IMR-90 (cell line): ENCODE results near the gene TMEM101. TPM values are rescaled to one million over a fixed set of nuclear protein-coding genes. Genes with fewer than 3 reads are reported as not detected.

ENCODE experiments used
- ATAC-seq: fragments of 200-7000 bp; cut with Tn5 transposase; 2 replicates; pipeline ENCODE4 v1.9.1; 2020; ENCODE audit warnings: low read depth, mild to moderate bottlenecking, moderate library complexity
- BruUV-seq: library from RNA; stranded (reverse); fragments of 400-500 nt; replicated peaks from 2 replicates; lab custom pipeline; 2021; lab: Mats Ljungman, UMichigan
- CTCF ChIA-PET: fragments of 300-600 bp; formaldehyde crosslinking; extraction: SDS; loops from one replicate; lab custom pipeline; 2021; ENCODE audit warnings: antibody characterized with exemption; lab: Yijun Ruan, JAX
- POLR2A ChIA-PET: fragments of 300-600 bp; sonication (Branson Sonifier 250); formaldehyde crosslinking; loops from one replicate; lab custom pipeline; 2022; ENCODE audit warnings: antibody characterized with exemption; ENCODE audit not compliant: unreplicated experiment; lab: Charles Lee
- DNase-seq: peaks from one replicate; pipeline ENCODE4 v3.0.0; 2013
- H2AFZ ChIP-seq: replicated peaks from 2 replicates; pipeline ENCODE3; 2013; ENCODE audit warnings: low read length, mild to moderate bottlenecking; ENCODE audit not compliant: poor library complexity
- H2AK5ac ChIP-seq: 2 replicates; pipeline ENCODE4 v1.6.1; 2013; ENCODE audit warnings: low read depth, low read length, inconsistent platforms
- H2AK9ac ChIP-seq: replicated peaks from 2 replicates; pipeline ENCODE3; 2013; ENCODE audit warnings: mild to moderate bottlenecking, low read depth, low read length, moderate library complexity; ENCODE audit not compliant: poor library complexity
- H2BK120ac ChIP-seq: 2 replicates; pipeline ENCODE4 v1.6.1; 2013; ENCODE audit warnings: low read depth, low read length, inconsistent platforms
- H2BK15ac ChIP-seq: 3 replicates; pipeline ENCODE4 v1.6.1; 2013; ENCODE audit warnings: low read depth, low read length, inconsistent platforms
- H2BK20ac ChIP-seq: 2 replicates; pipeline ENCODE4 v1.6.1; 2013; ENCODE audit warnings: low read depth, mild to moderate bottlenecking, inconsistent platforms, low read length, moderate library complexity
- H2BK5ac ChIP-seq: 2 replicates; pipeline ENCODE4 v1.6.1; 2013; ENCODE audit warnings: mild to moderate bottlenecking, low read depth, low read length, inconsistent platforms; ENCODE audit not compliant: poor library complexity, severe bottlenecking
- H3K14ac ChIP-seq: replicated peaks from 2 replicates; pipeline ENCODE4 v1.6.1; 2013; ENCODE audit warnings: low read depth, low read length, inconsistent platforms
- H3K18ac ChIP-seq: 2 replicates; pipeline ENCODE4 v1.6.1; 2013; ENCODE audit warnings: low read depth, low read length, control low read depth
- H3K23ac ChIP-seq: 2 replicates; pipeline ENCODE4 v1.6.1; 2013; ENCODE audit warnings: low read depth, low read length, inconsistent platforms
- H3K27ac ChIP-seq: 2 replicates; pipeline ENCODE4 v1.5.1; 2013; ENCODE audit warnings: mild to moderate bottlenecking, control low read depth, low read length; ENCODE audit not compliant: insufficient read depth
- H3K27me3 ChIP-seq: 2 replicates; pipeline ENCODE4 v1.6.1; 2013; ENCODE audit warnings: low read length; ENCODE audit not compliant: control insufficient read depth, insufficient read depth
- H3K36me3 ChIP-seq: 2 replicates; pipeline ENCODE4 v1.6.1; 2013; ENCODE audit warnings: low read length, mixed read lengths; ENCODE audit not compliant: control insufficient read depth, insufficient read depth
- H3K4ac ChIP-seq: 2 replicates; pipeline ENCODE4 v1.6.1; 2013; ENCODE audit warnings: low read depth, low read length, inconsistent platforms
- H3K4me1 ChIP-seq: 2 replicates; pipeline ENCODE4 v1.6.1; 2013; ENCODE audit warnings: low read length, mixed read lengths; ENCODE audit not compliant: control insufficient read depth, insufficient read depth
- H3K4me2 ChIP-seq: 2 replicates; pipeline ENCODE4 v1.6.1; 2013; ENCODE audit warnings: low read depth, mild to moderate bottlenecking, control low read depth, low read length, moderate library complexity
- H3K4me3 ChIP-seq: 2 replicates; pipeline ENCODE4 v1.5.1; 2013; ENCODE audit warnings: low read depth, mild to moderate bottlenecking, control low read depth, low read length, moderate library complexity; ENCODE audit not compliant: insufficient read depth
- H3K56ac ChIP-seq: 2 replicates; pipeline ENCODE4 v1.6.1; 2013; ENCODE audit warnings: low read length, inconsistent platforms; ENCODE audit not compliant: insufficient read depth; ENCODE audit errors: extremely low read depth
- H3K79me1 ChIP-seq, 2 experiments: 2 replicates each; pipeline ENCODE4 v1.6.1; 2013; ENCODE audit warnings: low read length in 2 of 2, inconsistent platforms in 1 of 2, low read depth in 1 of 2
- H3K9ac ChIP-seq: 2 replicates; pipeline ENCODE4 v1.6.1; 2013; ENCODE audit warnings: low read depth, low read length, control low read depth
- H3K9me1 ChIP-seq: 2 replicates; pipeline ENCODE4 v1.6.1; 2013; ENCODE audit warnings: low read length, inconsistent platforms; ENCODE audit not compliant: insufficient read depth
- H3K9me3 ChIP-seq: 2 replicates; pipeline ENCODE4 v1.6.1; 2013; ENCODE audit warnings: low read length; ENCODE audit not compliant: control insufficient read depth, insufficient read depth
- H4K20me1 ChIP-seq: 2 replicates; pipeline ENCODE4 v1.6.1; 2013; ENCODE audit warnings: low read length, inconsistent platforms; ENCODE audit not compliant: insufficient read depth
- H4K5ac ChIP-seq: 2 replicates; pipeline ENCODE4 v1.6.1; 2013; ENCODE audit warnings: mild to moderate bottlenecking, low read depth, low read length, control low read depth
- H4K8ac ChIP-seq, 2 experiments: 2 replicates each; pipeline ENCODE4 v1.6.1; 2013; ENCODE audit warnings: low read depth in 2 of 2, low read length in 2 of 2, control low read depth in 1 of 2, inconsistent platforms in 1 of 2
- H4K91ac ChIP-seq: 2 replicates; pipeline ENCODE4 v1.6.1; 2013; ENCODE audit warnings: low read depth, low read length, inconsistent platforms; ENCODE audit not compliant: insufficient read depth
- BHLHE40 ChIP-seq: fragments of 150-350 bp; IDR thresholded peaks from 2 replicates; pipeline ENCODE4 v1.6.1; 2016; ENCODE audit warnings: mild to moderate bottlenecking, low read depth, low read length
- CEBPB ChIP-seq: IDR thresholded peaks from 2 replicates; pipeline ENCODE4 v1.6.1; 2012; ENCODE audit warnings: low read depth, low read length, improper control_type of control experiment
- CTCF ChIP-seq: conservative IDR thresholded peaks from 2 replicates; pipeline ENCODE4 v1.5.1; 2012; ENCODE audit warnings: mild to moderate bottlenecking, low read depth, low read length, improper control_type of control experiment
- FOS ChIP-seq: fragments of 150-350 bp; IDR thresholded peaks from 2 replicates; pipeline ENCODE4 v1.6.1; 2016; ENCODE audit warnings: low read depth, low read length
- MAFK ChIP-seq: IDR thresholded peaks from 2 replicates; pipeline ENCODE4 v1.6.1; 2012; ENCODE audit warnings: low read depth, low read length, improper control_type of control experiment
- MAZ ChIP-seq: IDR thresholded peaks from 2 replicates; pipeline ENCODE4 v1.6.1; 2012; ENCODE audit warnings: low read depth, mild to moderate bottlenecking, low read length, improper control_type of control experiment, moderate library complexity, borderline replicate concordance
- MXI1 ChIP-seq: IDR thresholded peaks from 2 replicates; pipeline ENCODE4 v1.6.1; 2012; ENCODE audit warnings: low read depth, mild to moderate bottlenecking, low read length, moderate library complexity, borderline replicate concordance
- POLR2A ChIP-seq: IDR thresholded peaks from 2 replicates; pipeline ENCODE4 v1.6.1; 2012; ENCODE audit warnings: mild to moderate bottlenecking, low read depth, low read length
- RAD21 ChIP-seq: IDR thresholded peaks from 2 replicates; pipeline ENCODE4 v1.6.1; 2012; ENCODE audit warnings: low read length, improper control_type of control experiment
- RFX5 ChIP-seq: IDR thresholded peaks from 2 replicates; pipeline ENCODE4 v1.8.0; 2012; ENCODE audit warnings: low read depth, mild to moderate bottlenecking, low read length, moderate library complexity
- SMC3 ChIP-seq: fragments of 150-350 bp; IDR thresholded peaks from 2 replicates; pipeline ENCODE4 v1.6.1; 2016; ENCODE audit warnings: low read depth, mild to moderate bottlenecking, antibody characterized with exemption, low read length, moderate library complexity
- USF2 ChIP-seq: fragments of 150-350 bp; IDR thresholded peaks from 2 replicates; pipeline ENCODE4 v1.6.1; 2017; ENCODE audit warnings: mild to moderate bottlenecking, antibody characterized with exemption, low read length, low read depth
- WGBS, 2 experiments: methylation state at CpG; one replicate each; pipeline versions ENCODE4 v1.1.5 to v1.1.7; 2013; ENCODE audit warnings: missing lambda C conversion rate in 2 of 2; ENCODE audit not compliant: insufficient read length in 1 of 2; ENCODE audit errors: extremely low coverage in 2 of 2; 5-methylcytosine and 5-hydroxymethylcytosine counted together
- dilution Hi-C: fragments of 300-500 bp; cut with HindIII; formaldehyde crosslinking; loops from one replicate; pipeline ENCODE4 v1.14.3; 2018; ENCODE audit warnings: low sequenced_read_pairs; ENCODE audit not compliant: unreplicated experiment
- in situ Hi-C: fragments of 300-500 bp; cut with MboI; formaldehyde crosslinking; loops from 3 replicates; pipeline ENCODE4 v1.14.3; 2019; ENCODE audit warnings: low sequenced_read_pairs, inconsistent platforms, mixed read lengths
- intact Hi-C: fragments of 100-400 bp; cut with micrococcal nuclease; formaldehyde crosslinking; loops from 2 replicates; pipeline ENCODE4 v1.10.0; 2022
- polyA plus RNA-seq, 3 experiments: library from polyadenylated mRNA; depleted of rRNA; stranded (reverse); fragments of >200 nt; gene quantifications; 2 replicates each; pipeline ENCODE4 v1.2.3, GENCODE V29; 2012; ENCODE audit warnings: low replicate concordance in 1 of 3
- total RNA-seq: library from RNA; depleted of rRNA; stranded (reverse); fragments of >200 nt; gene quantifications from 2 replicates; pipeline ENCODE4 v1.2.3, GENCODE V29; 2012
- TF ChIP-seq, protein P1 (sequence below): fragments of 150-350 bp; IDR thresholded peaks from 2 replicates; pipeline ENCODE4 v1.6.1; 2016; ENCODE audit warnings: low read depth, mild to moderate bottlenecking, low read length, moderate library complexity, borderline replicate concordance

Gene TMEM101
- total and polyA plus RNA-seq, 2 of the 4 experiments (the other 2 are of a cell fraction) = 30.7 to 36.6 TPM

DNA sequence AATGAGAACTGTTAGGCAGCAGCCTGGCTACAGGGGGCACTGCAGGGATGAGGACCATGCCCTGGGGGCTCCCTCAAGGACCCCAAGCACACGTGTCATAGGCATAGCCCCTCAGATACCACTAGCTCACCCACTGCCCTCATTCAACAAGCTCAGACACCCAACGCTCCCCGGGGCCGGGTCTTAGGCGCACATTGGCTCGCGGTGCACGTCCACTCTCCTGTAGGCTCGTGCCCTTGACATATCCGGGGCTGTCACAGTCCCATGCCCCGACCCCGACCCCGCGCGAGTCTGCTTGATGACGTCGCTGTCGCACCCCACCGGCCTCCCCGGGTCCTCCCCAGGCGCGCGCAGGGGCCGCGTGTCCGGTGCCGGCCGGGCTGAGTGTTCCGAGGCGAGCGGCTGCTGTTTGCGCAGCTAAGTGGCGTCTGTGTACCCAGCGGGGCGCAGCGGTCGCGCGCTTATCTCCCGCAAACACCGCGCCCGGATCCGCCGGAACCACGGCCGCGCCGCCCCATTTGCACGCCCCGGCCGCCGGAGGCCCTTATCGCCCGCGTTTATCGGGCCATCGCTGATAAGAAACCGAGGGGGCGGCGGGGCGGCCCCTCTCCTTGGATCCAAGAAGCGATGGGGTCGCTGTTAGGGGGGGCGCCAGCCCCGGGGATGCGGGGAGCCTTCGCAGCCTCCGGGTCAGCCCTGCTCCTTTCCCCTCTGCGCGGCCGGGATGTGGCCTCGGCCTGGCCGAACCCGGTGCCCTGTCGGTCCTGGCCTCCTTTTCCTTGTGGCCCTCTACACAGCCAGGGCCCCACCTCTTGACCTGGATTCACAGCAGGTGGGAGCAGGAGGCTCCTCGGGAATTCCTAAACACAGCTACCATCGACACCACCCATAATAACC, 31.0 kb downstream of the TMEM101 start (continued):
- no peak for TF ChIP-seq MAZ

DNA sequence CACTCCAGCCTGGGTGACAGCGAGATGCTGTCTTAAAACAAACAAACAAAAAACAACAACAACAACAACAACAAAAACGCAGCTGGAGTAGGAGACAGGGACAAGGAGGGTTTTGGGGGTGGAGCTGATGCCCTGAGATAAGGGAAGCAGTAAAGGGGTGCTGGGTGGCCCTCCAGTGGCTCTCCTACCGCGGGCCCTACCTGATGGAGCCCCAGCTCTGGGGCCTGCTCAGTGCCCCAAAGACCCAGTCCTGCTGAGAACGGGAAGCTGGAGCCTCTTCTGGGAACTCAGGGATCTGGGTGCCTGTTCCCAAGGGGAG, 31.6 kb downstream of the TMEM101 start:
- no peak overlapping the region for H2BK20ac ChIP-seq
- no CpG with 5 or more reads among the region's 5 CpGs for WGBS, 2 experiments
- H2AK5ac ChIP-seq = no peak overlapping the region
- H3K56ac ChIP-seq = no peak overlapping the region
- H2AK9ac ChIP-seq = no peak overlapping the region
- H3K4ac ChIP-seq = no peak overlapping the region
- no peak overlapping the region for H3K9ac ChIP-seq
- H3K79me1 ChIP-seq = no peaks in the 10 kb centered on the region
- no TSS peak for BruUV-seq
- no peaks in the 10 kb centered on the region for H3K9me3 ChIP-seq
- H2BK120ac ChIP-seq = no peak overlapping the region
- H3K9me1 ChIP-seq = no peaks in the 10 kb centered on the region
- intact Hi-C loops = no loop called here
- H3K36me3 ChIP-seq = no peaks in the 10 kb centered on the region
- no peak overlapping the region for H3K4me2 ChIP-seq
- H2BK15ac ChIP-seq = no peak overlapping the region
- no peak overlapping the region for H4K8ac ChIP-seq
- H4K91ac ChIP-seq = no peak overlapping the region
- H2BK5ac ChIP-seq = no peak overlapping the region
- ATAC-seq (no peak), DNase-seq (no peak)
- H3K27ac ChIP-seq = no peak overlapping the region
- no peak overlapping the region for H3K4me3 ChIP-seq
- ChIA-PET CTCF (interaction anchor here (1.2 kb wide), 1 partner anchor 20 kb away, joined by 6 read pairs; no protein-coding TSS in a partner anchor), POLR2A (no interaction called here)
- H2AFZ ChIP-seq = peak overlapping the region; percentile 75
- no peak overlapping the region for H3K14ac ChIP-seq
- peaks cover 79% of the 10 kb centered on the region for H3K27me3 ChIP-seq
- H3K4me1 ChIP-seq = peaks cover 2% of the 10 kb centered on the region; the same call in 1 of the 2 replicates
- H4K5ac ChIP-seq = no peak overlapping the region
- dilution Hi-C loops = no loop called here
- H4K20me1 ChIP-seq = no peaks in the 10 kb centered on the region
- in situ Hi-C loops = no loop called here
- H3K23ac ChIP-seq = no peak overlapping the region
- H3K18ac ChIP-seq = no peak overlapping the region
- TF ChIP-seq CTCF (no peak), POLR2A (no peak), USF2 (no peak), RAD21 (no peak), MXI1 (no peak), CEBPB (no peak), RFX5 (no peak), MAFK (no peak), FOS (no peak), MAZ (no peak), SMC3 (no peak), BHLHE40 (no peak)
- TF ChIP-seq, protein P1, sequence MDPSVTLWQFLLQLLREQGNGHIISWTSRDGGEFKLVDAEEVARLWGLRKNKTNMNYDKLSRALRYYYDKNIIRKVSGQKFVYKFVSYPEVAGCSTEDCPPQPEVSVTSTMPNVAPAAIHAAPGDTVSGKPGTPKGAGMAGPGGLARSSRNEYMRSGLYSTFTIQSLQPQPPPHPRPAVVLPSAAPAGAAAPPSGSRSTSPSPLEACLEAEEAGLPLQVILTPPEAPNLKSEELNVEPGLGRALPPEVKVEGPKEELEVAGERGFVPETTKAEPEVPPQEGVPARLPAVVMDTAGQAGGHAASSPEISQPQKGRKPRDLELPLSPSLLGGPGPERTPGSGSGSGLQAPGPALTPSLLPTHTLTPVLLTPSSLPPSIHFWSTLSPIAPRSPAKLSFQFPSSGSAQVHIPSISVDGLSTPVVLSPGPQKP = no peak
